ENCODE results near the gene TGFB2.

DNA sequence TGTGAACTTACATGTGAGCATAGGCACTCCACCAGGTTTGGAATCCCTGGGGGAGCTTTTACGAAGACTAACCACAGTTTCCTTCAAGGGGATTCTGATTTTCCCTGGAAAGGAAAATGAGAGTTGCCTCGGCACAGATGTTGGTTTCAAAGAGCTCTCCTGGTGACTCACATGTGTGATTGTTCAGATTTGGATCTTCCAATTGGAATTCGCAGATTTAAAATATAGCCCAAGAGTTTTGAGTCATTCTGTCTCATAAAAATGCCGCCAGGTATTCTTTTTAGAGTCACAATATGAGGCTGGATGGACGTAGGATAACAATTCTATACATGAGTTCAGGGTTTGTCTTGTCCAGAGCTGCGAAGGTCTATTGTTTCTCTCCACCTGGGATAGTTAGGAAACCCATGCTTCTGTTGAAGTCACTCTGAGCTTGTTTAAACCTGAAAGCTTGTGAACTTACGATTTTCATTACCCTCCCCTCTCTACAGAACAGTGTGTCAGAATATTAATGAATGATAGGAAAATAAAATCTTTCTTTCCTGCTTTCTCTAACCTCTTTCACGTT, 64.9 kb downstream of the TGFB2 start:
- TF ChIP-seq, protein P1, sequence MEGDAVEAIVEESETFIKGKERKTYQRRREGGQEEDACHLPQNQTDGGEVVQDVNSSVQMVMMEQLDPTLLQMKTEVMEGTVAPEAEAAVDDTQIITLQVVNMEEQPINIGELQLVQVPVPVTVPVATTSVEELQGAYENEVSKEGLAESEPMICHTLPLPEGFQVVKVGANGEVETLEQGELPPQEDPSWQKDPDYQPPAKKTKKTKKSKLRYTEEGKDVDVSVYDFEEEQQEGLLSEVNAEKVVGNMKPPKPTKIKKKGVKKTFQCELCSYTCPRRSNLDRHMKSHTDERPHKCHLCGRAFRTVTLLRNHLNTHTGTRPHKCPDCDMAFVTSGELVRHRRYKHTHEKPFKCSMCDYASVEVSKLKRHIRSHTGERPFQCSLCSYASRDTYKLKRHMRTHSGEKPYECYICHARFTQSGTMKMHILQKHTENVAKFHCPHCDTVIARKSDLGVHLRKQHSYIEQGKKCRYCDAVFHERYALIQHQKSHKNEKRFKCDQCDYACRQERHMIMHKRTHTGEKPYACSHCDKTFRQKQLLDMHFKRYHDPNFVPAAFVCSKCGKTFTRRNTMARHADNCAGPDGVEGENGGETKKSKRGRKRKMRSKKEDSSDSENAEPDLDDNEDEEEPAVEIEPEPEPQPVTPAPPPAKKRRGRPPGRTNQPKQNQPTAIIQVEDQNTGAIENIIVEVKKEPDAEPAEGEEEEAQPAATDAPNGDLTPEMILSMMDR (IDR thresholded peaks at IDR 0.05): no peak
- TF ChIP-seq POLR2A (IDR thresholded peaks at IDR 0.05; ENCODE audit: low read length) (no peak), POLR2AphosphoS2 (conservative IDR thresholded peaks at IDR 0.05; ENCODE audit: low read length) (no peak), NFE2L2 (conservative IDR thresholded peaks at IDR 0.05; ENCODE audit: low read length) (no peak), RCOR1 (IDR thresholded peaks at IDR 0.05; ENCODE audit: low read depth, low read length) (no peak), HDAC2 (IDR thresholded peaks at IDR 0.05) (no peak), FOSB (CRISPR knock-in tag; IDR thresholded peaks at IDR 0.05) (no peak), JUN (IDR thresholded peaks at IDR 0.05) (no peak), RAD21 (conservative IDR thresholded peaks at IDR 0.05 in 1 of 2, IDR thresholded peaks at IDR 0.05 in 1 of 2) (no peak), NPAS2 (CRISPR knock-in tag; IDR thresholded peaks at IDR 0.05; ENCODE audit: borderline replicate concordance) (no peak), ESRRA (IDR thresholded peaks at IDR 0.05; ENCODE audit: borderline replicate concordance, low read length) (no peak)
- TF ChIP-seq, protein P2, sequence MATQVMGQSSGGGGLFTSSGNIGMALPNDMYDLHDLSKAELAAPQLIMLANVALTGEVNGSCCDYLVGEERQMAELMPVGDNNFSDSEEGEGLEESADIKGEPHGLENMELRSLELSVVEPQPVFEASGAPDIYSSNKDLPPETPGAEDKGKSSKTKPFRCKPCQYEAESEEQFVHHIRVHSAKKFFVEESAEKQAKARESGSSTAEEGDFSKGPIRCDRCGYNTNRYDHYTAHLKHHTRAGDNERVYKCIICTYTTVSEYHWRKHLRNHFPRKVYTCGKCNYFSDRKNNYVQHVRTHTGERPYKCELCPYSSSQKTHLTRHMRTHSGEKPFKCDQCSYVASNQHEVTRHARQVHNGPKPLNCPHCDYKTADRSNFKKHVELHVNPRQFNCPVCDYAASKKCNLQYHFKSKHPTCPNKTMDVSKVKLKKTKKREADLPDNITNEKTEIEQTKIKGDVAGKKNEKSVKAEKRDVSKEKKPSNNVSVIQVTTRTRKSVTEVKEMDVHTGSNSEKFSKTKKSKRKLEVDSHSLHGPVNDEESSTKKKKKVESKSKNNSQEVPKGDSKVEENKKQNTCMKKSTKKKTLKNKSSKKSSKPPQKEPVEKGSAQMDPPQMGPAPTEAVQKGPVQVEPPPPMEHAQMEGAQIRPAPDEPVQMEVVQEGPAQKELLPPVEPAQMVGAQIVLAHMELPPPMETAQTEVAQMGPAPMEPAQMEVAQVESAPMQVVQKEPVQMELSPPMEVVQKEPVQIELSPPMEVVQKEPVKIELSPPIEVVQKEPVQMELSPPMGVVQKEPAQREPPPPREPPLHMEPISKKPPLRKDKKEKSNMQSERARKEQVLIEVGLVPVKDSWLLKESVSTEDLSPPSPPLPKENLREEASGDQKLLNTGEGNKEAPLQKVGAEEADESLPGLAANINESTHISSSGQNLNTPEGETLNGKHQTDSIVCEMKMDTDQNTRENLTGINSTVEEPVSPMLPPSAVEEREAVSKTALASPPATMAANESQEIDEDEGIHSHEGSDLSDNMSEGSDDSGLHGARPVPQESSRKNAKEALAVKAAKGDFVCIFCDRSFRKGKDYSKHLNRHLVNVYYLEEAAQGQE (IDR thresholded peaks at IDR 0.05): no peak
- TF ChIP-seq, protein P3, sequence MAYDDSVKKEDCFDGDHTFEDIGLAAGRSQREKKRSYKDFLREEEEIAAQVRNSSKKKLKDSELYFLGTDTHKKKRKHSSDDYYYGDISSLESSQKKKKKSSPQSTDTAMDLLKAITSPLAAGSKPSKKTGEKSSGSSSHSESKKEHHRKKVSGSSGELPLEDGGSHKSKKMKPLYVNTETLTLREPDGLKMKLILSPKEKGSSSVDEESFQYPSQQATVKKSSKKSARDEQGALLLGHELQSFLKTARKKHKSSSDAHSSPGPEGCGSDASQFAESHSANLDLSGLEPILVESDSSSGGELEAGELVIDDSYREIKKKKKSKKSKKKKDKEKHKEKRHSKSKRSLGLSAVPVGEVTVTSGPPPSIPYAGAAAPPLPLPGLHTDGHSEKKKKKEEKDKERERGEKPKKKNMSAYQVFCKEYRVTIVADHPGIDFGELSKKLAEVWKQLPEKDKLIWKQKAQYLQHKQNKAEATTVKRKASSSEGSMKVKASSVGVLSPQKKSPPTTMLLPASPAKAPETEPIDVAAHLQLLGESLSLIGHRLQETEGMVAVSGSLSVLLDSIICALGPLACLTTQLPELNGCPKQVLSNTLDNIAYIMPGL (CRISPR knock-in tag; IDR thresholded peaks at IDR 0.05; ENCODE audit: borderline replicate concordance): no peak
